Stomach (tissue), 4 donors: Measurements from ENCODE around the gene MCEE.
A peak's percentile ranks its signal among the peaks of the same experiment; 100 is the strongest.

ENCODE experiments used
- CTCF ChIP-seq, 7 experiments: fragments of 450-650 bp in 4 of 7; fragments of 200-600 bp in 3 of 7; sonication (generic) in 3 of 7; IDR thresholded peaks; one replicate each; pipeline ENCODE4 v1.5.1; 2016 to 2019; ENCODE audit warnings: antibody characterized with exemption in 7 of 7, control low read depth in 2 of 7, mild to moderate bottlenecking in 1 of 7
- POLR2A ChIP-seq, 4 donors: fragments of 450-650 bp; IDR thresholded peaks; one replicate each; pipeline ENCODE4 v1.6.1; 2016; ENCODE audit warnings: antibody characterized with exemption in 4 of 4, control low read depth in 2 of 4, mild to moderate bottlenecking in 1 of 4, moderate library complexity in 1 of 4

GRCh38 chr2:71068218-71069035 is 61.6 kb downstream of the MCEE start, which contains the start of gene NAGK:
- TF ChIP-seq CTCF (IDR thresholded peaks at IDR 0.05) (no peak), POLR2A (IDR thresholded peaks at IDR 0.05) (peak in 3 of 4 donors; percentile 88 to 100 (median 100))
